NB4 (cell line): Measurements from ENCODE around the gene ITSN1.

Experiments
- CTCF ChIP-seq: IDR thresholded peaks from one replicate; pipeline ENCODE4 v1.5.1; 2012; ENCODE audit warnings: low read depth, low read length
- TF ChIP-seq, protein P1 (sequence below): IDR thresholded peaks from 2 replicates; pipeline ENCODE4 v1.6.1; 2011; ENCODE audit warnings: low read depth, low read length

DNA sequence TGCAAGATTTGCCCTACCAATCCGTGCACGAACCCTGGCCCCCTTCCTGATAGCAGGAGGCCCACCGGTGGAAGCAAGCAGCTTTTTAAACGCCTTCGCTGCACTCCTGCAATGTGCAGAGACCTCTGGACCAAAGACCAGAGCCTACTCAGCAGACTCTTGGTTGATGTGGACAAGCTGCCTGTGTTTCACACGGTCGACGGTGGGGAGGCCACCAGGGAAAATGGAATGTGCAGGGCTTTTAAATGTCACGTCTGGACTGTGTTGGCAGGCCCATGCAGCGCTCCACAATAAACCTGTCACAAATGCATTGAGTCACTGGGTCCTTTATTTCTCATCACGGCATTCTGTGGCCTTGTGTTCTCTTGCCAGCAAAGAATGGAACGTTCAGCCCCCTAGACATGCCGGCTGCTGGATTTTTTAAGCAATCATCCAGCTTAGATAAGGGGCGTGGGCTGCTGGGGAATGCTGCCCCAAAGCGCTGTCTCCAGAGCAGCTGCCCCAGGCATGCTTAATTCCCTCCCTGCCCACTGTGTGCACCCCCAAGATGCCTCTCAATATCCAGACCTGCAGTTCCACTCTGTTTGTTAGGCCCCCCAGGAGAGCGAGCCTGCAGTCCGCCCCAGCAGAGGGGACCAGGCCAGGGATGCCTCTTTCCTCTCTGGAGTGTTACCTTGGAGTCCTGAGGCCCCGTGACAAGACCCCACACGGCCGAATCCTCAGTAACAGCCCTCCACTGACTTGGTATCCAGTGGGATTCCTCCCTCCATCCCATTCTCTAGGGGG is 202.0 kb downstream of the ITSN1 start:
- TF ChIP-seq CTCF, result no peak
- TF ChIP-seq, protein P1, sequence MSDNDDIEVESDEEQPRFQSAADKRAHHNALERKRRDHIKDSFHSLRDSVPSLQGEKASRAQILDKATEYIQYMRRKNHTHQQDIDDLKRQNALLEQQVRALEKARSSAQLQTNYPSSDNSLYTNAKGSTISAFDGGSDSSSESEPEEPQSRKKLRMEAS, result no peak
